ENCODE measurements around the gene LRRC37A2. TPM values are rescaled to one million over a fixed set of nuclear protein-coding genes. Genes with fewer than 3 reads are reported as not detected.
"Not testable (repeated sequence)": the region's sequence is repeated elsewhere in the genome, so short reads cannot be mapped to it uniquely, and the experiment has no call there.

The LRRC37A2 gene
- 10 to 100 TPM; 14.0 to 24.8 (median 17.8) TPM for total RNA-seq
- long read RNA-seq, donor 1, partial matches to known transcripts = 0 of 1 reads
- long read RNA-seq, donor 1, other reads (novel, unspliced or antisense) = 1 of 1 reads
- long read RNA-seq, donor 2 = 0 reads

- H3K4me1 ChIP-seq (ENCODE audit: low read depth); H3K4me3 ChIP-seq; DNase-seq; ATAC-seq; H3K9me3 ChIP-seq; intact Hi-C loops (cut with DNase I, micrococcal nuclease); H3K36me3 ChIP-seq (ENCODE audit: low read depth): not testable (repeated sequence)
These were observed at the start of gene LRRC37A2 for GRCh38 chr17:46512168-46512567. Gene LRRC37A2 (plus strand): TSS chr17:46512468. CDS start chr17:46512713, 245 bp downstream.

GRCh38 chr17:46467618-46468017, 44.6 kb upstream of the LRRC37A2 start:
- intact Hi-C loops (cut with DNase I, micrococcal nuclease); H3K9me3 ChIP-seq; H3K4me1 ChIP-seq (ENCODE audit: low read depth); H3K36me3 ChIP-seq (ENCODE audit: low read depth); H3K4me3 ChIP-seq; ATAC-seq; DNase-seq: not testable (repeated sequence)

GRCh38 chr17:46474489-46474888, 37.8 kb upstream of the LRRC37A2 start:
- H3K4me3 ChIP-seq; H3K4me1 ChIP-seq (ENCODE audit: low read depth); intact Hi-C loops (cut with DNase I, micrococcal nuclease); H3K36me3 ChIP-seq (ENCODE audit: low read depth); H3K9me3 ChIP-seq; DNase-seq: not testable (repeated sequence)
- peak; percentile 72 for ATAC-seq

GRCh38 chr17:46475583-46475982, 36.7 kb upstream of the LRRC37A2 start:
- H3K9me3 ChIP-seq; intact Hi-C loops (cut with DNase I, micrococcal nuclease); H3K4me1 ChIP-seq (ENCODE audit: low read depth); ATAC-seq; DNase-seq; H3K4me3 ChIP-seq; H3K36me3 ChIP-seq (ENCODE audit: low read depth): not testable (repeated sequence)

GRCh38 chr17:46478823-46479222, 33.4 kb upstream of the LRRC37A2 start:
- DNase-seq; H3K9me3 ChIP-seq; ATAC-seq; H3K4me3 ChIP-seq; H3K4me1 ChIP-seq (ENCODE audit: low read depth); intact Hi-C loops (cut with DNase I, micrococcal nuclease); H3K36me3 ChIP-seq (ENCODE audit: low read depth): not testable (repeated sequence)

- H3K9me3 ChIP-seq; intact Hi-C loops (cut with DNase I, micrococcal nuclease); H3K4me3 ChIP-seq; ATAC-seq; DNase-seq; H3K4me1 ChIP-seq (ENCODE audit: low read depth); H3K36me3 ChIP-seq (ENCODE audit: low read depth): not testable (repeated sequence)
These were observed 31.0 kb upstream of the LRRC37A2 start for GRCh38 chr17:46481310-46481709.

GRCh38 chr17:46492021-46492420, 20.2 kb upstream of the LRRC37A2 start:
- ATAC-seq; H3K9me3 ChIP-seq; H3K36me3 ChIP-seq (ENCODE audit: low read depth); intact Hi-C loops (cut with DNase I, micrococcal nuclease); H3K4me3 ChIP-seq; H3K4me1 ChIP-seq (ENCODE audit: low read depth): not testable (repeated sequence)
- DNase-seq = peak in 2 of 3 donors; percentile 20 to 44

- intact Hi-C loops (cut with DNase I, micrococcal nuclease); DNase-seq; ATAC-seq: not testable (repeated sequence)
These were observed 12.7 kb upstream of the LRRC37A2 start for GRCh38 chr17:46499437-46500139.

GRCh38 chr17:46505896-46506295, 6.4 kb upstream of the LRRC37A2 start:
- H3K4me1 ChIP-seq (ENCODE audit: low read depth); ATAC-seq; H3K9me3 ChIP-seq; H3K36me3 ChIP-seq (ENCODE audit: low read depth); intact Hi-C loops (cut with DNase I, micrococcal nuclease); H3K4me3 ChIP-seq: not testable (repeated sequence)
- DNase-seq = peak in 1 of 3 donors; percentile 25

More at GRCh38 chr17:46499437-46500139, 12.7 kb upstream of the LRRC37A2 start:
- H3K36me3 ChIP-seq (ENCODE audit: low read depth); H3K4me3 ChIP-seq; H3K9me3 ChIP-seq; H3K4me1 ChIP-seq (ENCODE audit: low read depth): not testable (repeated sequence)

- H3K36me3 ChIP-seq (ENCODE audit: low read depth); intact Hi-C loops (cut with DNase I, micrococcal nuclease): not testable (repeated sequence)
These were observed 22.4 kb downstream of the LRRC37A2 start for GRCh38 chr17:46534716-46535115.

GRCh38 chr17:46548607-46549006, 36.3 kb downstream of the LRRC37A2 start:
- intact Hi-C loops (cut with DNase I, micrococcal nuclease); ATAC-seq; H3K9me3 ChIP-seq; H3K4me1 ChIP-seq (ENCODE audit: low read depth); H3K4me3 ChIP-seq; H3K36me3 ChIP-seq (ENCODE audit: low read depth): not testable (repeated sequence)
- DNase-seq = peak in 1 of 3 donors; percentile 18

More at GRCh38 chr17:46534716-46535115, 22.4 kb downstream of the LRRC37A2 start:
- ATAC-seq; H3K4me1 ChIP-seq (ENCODE audit: low read depth); H3K4me3 ChIP-seq; H3K9me3 ChIP-seq: not testable (repeated sequence)
- DNase-seq = peak in 1 of 3 donors; percentile 44

- peak; percentile 50 for ATAC-seq
- H3K9me3 ChIP-seq; DNase-seq; H3K4me3 ChIP-seq; intact Hi-C loops (cut with DNase I, micrococcal nuclease); H3K4me1 ChIP-seq (ENCODE audit: low read depth); H3K36me3 ChIP-seq (ENCODE audit: low read depth): not testable (repeated sequence)
These were observed 46.9 kb downstream of the LRRC37A2 start for GRCh38 chr17:46559155-46559554.

GRCh38 chr17:46560048-46560447, 47.8 kb downstream of the LRRC37A2 start:
- H3K4me3 ChIP-seq; H3K4me1 ChIP-seq (ENCODE audit: low read depth); H3K9me3 ChIP-seq; H3K36me3 ChIP-seq (ENCODE audit: low read depth); DNase-seq; intact Hi-C loops (cut with DNase I, micrococcal nuclease): not testable (repeated sequence)
- peak; percentile 62 for ATAC-seq

GRCh38 chr17:46566284-46566683, 54.0 kb downstream of the LRRC37A2 start:
- peak; percentile 49 for ATAC-seq

GRCh38 chr17:46566980-46567379, 54.7 kb downstream of the LRRC37A2 start:
- H3K36me3 ChIP-seq (ENCODE audit: low read depth); intact Hi-C loops (cut with DNase I, micrococcal nuclease); DNase-seq; H3K4me1 ChIP-seq (ENCODE audit: low read depth); ATAC-seq; H3K9me3 ChIP-seq; H3K4me3 ChIP-seq: not testable (repeated sequence)

More at GRCh38 chr17:46566284-46566683, 54.0 kb downstream of the LRRC37A2 start:
- H3K9me3 ChIP-seq; intact Hi-C loops (cut with DNase I, micrococcal nuclease); H3K4me3 ChIP-seq; H3K4me1 ChIP-seq (ENCODE audit: low read depth); H3K36me3 ChIP-seq (ENCODE audit: low read depth); DNase-seq: not testable (repeated sequence)

All from mucosa of descending colon (tissue), 3 donors.